Bronchial epithelial cell (primary cell): ENCODE measurements around the gene MIA2. TPM values are rescaled to one million over a fixed set of nuclear protein-coding genes. Genes with fewer than 3 reads are reported as not detected.
A peak's percentile ranks its signal among the peaks of the same experiment; 100 is the strongest.

Source experiments
- DNase-seq: peaks from one replicate; pipeline ENCODE4 v3.0.0-alpha.2; 2010; ENCODE audit warnings: low read depth
- FAIRE-seq: peaks from 2 replicates; lab custom pipeline; 2011; peaks lifted over from hg19 to GRCh38; lab: Jason Lieb, UNC
- H3K27me3 ChIP-seq: 2 replicates; pipeline ENCODE4 v1.5.1; 2011; ENCODE audit warnings: low read length; ENCODE audit not compliant: control insufficient read depth, insufficient read depth
- H3K36me3 ChIP-seq: 2 replicates; pipeline ENCODE4 v1.5.1; 2011; ENCODE audit warnings: low read length; ENCODE audit not compliant: control insufficient read depth, insufficient read depth
- H3K4me3 ChIP-seq: 2 replicates; pipeline ENCODE4 v1.5.1; 2011; ENCODE audit warnings: mild to moderate bottlenecking, low read depth, low read length, control low read depth
- CTCF ChIP-seq: IDR thresholded peaks from 2 replicates; pipeline ENCODE4 v1.5.1; 2011; ENCODE audit warnings: mild to moderate bottlenecking, moderate library complexity, low read length, control low read depth, inconsistent platforms; ENCODE audit not compliant: insufficient read depth, severe bottlenecking
- total RNA-seq: library from RNA; depleted of rRNA; stranded (reverse); fragments of >200 nt; gene quantifications from 2 replicates; pipeline ENCODE4 v1.2.1, GENCODE V29; 2014

Gene MIA2
- total RNA-seq, 1 donor from 2014 or later = 41.9 TPM

- Histone ChIP-seq H3K27me3 (no peaks in the 10 kb centered on the region), H3K36me3 (no peaks in the 10 kb centered on the region), H3K4me3 (peak overlapping the region; percentile 57)
- DNase-seq (peak; percentile 83), FAIRE-seq (no peak)
- TF ChIP-seq CTCF = no peak
Observed at GRCh38 chr14:39265806-39266524, 32.2 kb downstream of the MIA2 start.

- DNase-seq = peak; percentile 76
- Histone ChIP-seq H3K27me3 (no peaks in the 10 kb centered on the region), H3K36me3 (no peaks in the 10 kb centered on the region), H3K4me3 (peak overlapping the region; percentile 57)
- no peak for FAIRE-seq
- TF ChIP-seq CTCF = no peak
Observed at GRCh38 chr14:39266525-39266870, 32.8 kb downstream of the MIA2 start.

- Histone ChIP-seq H3K36me3 (no peaks in the 10 kb centered on the region), H3K27me3 (no peaks in the 10 kb centered on the region), H3K4me3 (peak overlapping the region; percentile 57)
- TF ChIP-seq CTCF = no peak
- DNase-seq (peak; percentile 67), FAIRE-seq (no peak)
Observed at GRCh38 chr14:39266871-39267607, 33.3 kb downstream of the MIA2 start.

GRCh38 chr14:39267608-39268005 lies 33.9 kb downstream of the MIA2 start:
- FAIRE-seq = no peak
- H3K36me3 ChIP-seq = no peaks in the 10 kb centered on the region
- H3K4me3 ChIP-seq = peak overlapping the region; percentile 57
- no peaks in the 10 kb centered on the region for H3K27me3 ChIP-seq
- no peak for TF ChIP-seq CTCF
- DNase-seq = peak; percentile 44

- Histone ChIP-seq H3K4me3 (peak overlapping the region; percentile 57), H3K27me3 (no peaks in the 10 kb centered on the region), H3K36me3 (no peaks in the 10 kb centered on the region)
- TF ChIP-seq CTCF = no peak
- FAIRE-seq (no peak), DNase-seq (peak; percentile 21)
Observed at GRCh38 chr14:39268393-39268792, 34.7 kb downstream of the MIA2 start.

- Histone ChIP-seq H3K27me3 (no peaks in the 10 kb centered on the region), H3K4me3 (no peak overlapping the region), H3K36me3 (peaks cover 4% of the 10 kb centered on the region)
- no peak for TF ChIP-seq CTCF
- no peak for DNase-seq
- FAIRE-seq = no peak
Observed at GRCh38 chr14:39272918-39273317, 39.2 kb downstream of the MIA2 start.
